ENCODE data around the gene SLX4IP. TPM values are rescaled to one million over a fixed set of nuclear protein-coding genes. Genes with fewer than 3 reads are reported as not detected.

SLX4IP gene
- polyA plus RNA-seq, 3 donors = 0.76 to 2.5 (median 1.1) TPM

DNA sequence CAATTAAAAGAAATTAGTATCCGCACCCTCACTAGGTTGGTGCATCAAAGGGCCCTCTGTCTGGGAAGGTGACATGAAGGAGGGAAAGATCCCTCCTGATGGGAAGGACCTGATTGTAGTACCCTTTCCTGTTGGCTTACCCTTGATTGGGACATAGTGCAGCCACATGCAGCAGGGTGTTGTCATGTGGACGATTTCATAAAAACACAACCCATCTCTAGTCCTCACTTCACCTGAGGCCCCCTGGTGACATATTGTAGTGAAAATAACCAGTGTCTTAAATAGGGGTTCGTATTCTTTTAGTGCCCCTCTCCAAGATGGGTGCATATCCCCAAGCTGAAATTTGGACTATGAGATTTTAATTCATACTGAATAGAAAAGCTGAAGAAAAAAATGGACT, 97.3 kb downstream of the SLX4IP start:
- intact Hi-C loops (cut with micrococcal nuclease) = no loop called here
- Histone ChIP-seq H3K79me2 (ENCODE audit: insufficient read depth, low read length) (no peaks in the 10 kb centered on the region), H3K9ac (ENCODE audit: insufficient read depth, low read length, poor library complexity, severe bottlenecking) (no peak overlapping the region), H2AFZ (ENCODE audit: insufficient read depth, low read depth, low read length, poor library complexity, severe bottlenecking) (no peak overlapping the region), H3K9me3 (replicated peaks in 1 of 2; ENCODE audit: control insufficient read depth in 1 of 2, insufficient read depth in 1 of 2, low read length in 2 of 2) (no peaks in the 10 kb centered on the region), H3K36me3 (replicated peaks in 1 of 2; ENCODE audit: control insufficient read depth in 1 of 2, insufficient read depth in 2 of 2, low read length in 2 of 2) (no peaks in the 10 kb centered on the region), H3K27ac (ENCODE audit: low read depth in 1 of 2, low read length in 2 of 2) (no peak overlapping the region), H3K27me3 (ENCODE audit: control insufficient read depth in 2 of 2, insufficient read depth in 2 of 2, low read length in 2 of 2) (no peaks in the 10 kb centered on the region), H4K20me1 (ENCODE audit: insufficient read depth, low read length) (no peaks in the 10 kb centered on the region), H3K4me2 (replicated peaks; ENCODE audit: extremely low read depth, low read length, poor library complexity, severe bottlenecking) (no peak overlapping the region), H3K4me1 (ENCODE audit: control insufficient read depth in 1 of 2, insufficient read depth in 2 of 2, low read length in 2 of 2) (no peaks in the 10 kb centered on the region), H3K4me3 (replicated peaks in 1 of 3; ENCODE audit: low read depth in 2 of 3, low read length in 3 of 3) (no peak overlapping the region)
- H3K27me3 Mint-ChIP-seq (ENCODE audit: low read depth in 3 of 3) = no peaks in the 10 kb centered on the region
- no peak overlapping the region for H3K27ac Mint-ChIP-seq
- H3K36me3 Mint-ChIP-seq = peaks cover 5 to 19% of the 10 kb centered on the region in 2 donors
- no peaks in the 10 kb centered on the region for H3K9me3 Mint-ChIP-seq
- no CpG with 5 or more reads among the region's 3 CpGs for WGBS (ENCODE audit: insufficient coverage)
- peaks cover 13% of the 10 kb centered on the region for H3K4me1 Mint-ChIP-seq
- peak in 1 of 3 donors; percentile 18 for DNase-seq
- TF ChIP-seq, protein P1, sequence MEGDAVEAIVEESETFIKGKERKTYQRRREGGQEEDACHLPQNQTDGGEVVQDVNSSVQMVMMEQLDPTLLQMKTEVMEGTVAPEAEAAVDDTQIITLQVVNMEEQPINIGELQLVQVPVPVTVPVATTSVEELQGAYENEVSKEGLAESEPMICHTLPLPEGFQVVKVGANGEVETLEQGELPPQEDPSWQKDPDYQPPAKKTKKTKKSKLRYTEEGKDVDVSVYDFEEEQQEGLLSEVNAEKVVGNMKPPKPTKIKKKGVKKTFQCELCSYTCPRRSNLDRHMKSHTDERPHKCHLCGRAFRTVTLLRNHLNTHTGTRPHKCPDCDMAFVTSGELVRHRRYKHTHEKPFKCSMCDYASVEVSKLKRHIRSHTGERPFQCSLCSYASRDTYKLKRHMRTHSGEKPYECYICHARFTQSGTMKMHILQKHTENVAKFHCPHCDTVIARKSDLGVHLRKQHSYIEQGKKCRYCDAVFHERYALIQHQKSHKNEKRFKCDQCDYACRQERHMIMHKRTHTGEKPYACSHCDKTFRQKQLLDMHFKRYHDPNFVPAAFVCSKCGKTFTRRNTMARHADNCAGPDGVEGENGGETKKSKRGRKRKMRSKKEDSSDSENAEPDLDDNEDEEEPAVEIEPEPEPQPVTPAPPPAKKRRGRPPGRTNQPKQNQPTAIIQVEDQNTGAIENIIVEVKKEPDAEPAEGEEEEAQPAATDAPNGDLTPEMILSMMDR (IDR thresholded peaks at IDR 0.05) = no peak
- no peak overlapping the region for H3K4me3 Mint-ChIP-seq

DNA sequence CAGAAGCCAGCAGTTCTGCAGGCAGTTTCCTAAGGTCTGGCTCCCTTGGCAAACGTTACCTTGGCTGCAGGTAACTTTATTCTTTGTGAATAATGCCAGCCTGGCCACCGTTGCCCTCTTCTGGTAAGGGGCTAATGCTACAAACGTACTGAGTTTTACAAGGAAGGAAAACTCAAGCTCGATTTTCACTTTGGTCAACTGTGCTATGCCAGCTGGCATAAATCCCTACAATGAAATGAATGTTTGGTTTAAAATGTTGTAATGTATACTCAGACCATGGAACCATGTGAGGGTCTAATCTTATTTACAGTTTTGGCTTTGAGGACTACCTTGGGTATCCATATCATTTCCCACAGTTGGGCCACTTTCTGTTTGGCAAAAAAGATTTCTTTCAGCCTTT, 101.4 kb downstream of the SLX4IP start:
- 32% methylated on average over 4 of the region's 4 CpGs for WGBS (ENCODE audit: insufficient coverage)
- intact Hi-C loops (cut with micrococcal nuclease) = no loop called here
- H3K36me3 Mint-ChIP-seq = peaks cover 5 to 13% of the 10 kb centered on the region in 2 donors
- peaks cover 13 to 17% of the 10 kb centered on the region in 2 donors for H3K4me1 ChIP-seq (ENCODE audit: control insufficient read depth in 1 of 2, insufficient read depth in 2 of 2, low read length in 2 of 2)
- no peak for DNase-seq
- H3K4me2 ChIP-seq (replicated peaks; ENCODE audit: extremely low read depth, low read length, poor library complexity, severe bottlenecking) = no peak overlapping the region
- no peaks in the 10 kb centered on the region for H3K36me3 ChIP-seq (replicated peaks in 1 of 2; ENCODE audit: control insufficient read depth in 1 of 2, insufficient read depth in 2 of 2, low read length in 2 of 2)
- no peaks in the 10 kb centered on the region for H3K9me3 Mint-ChIP-seq
- no peak overlapping the region for H3K27ac Mint-ChIP-seq
- H4K20me1 ChIP-seq (ENCODE audit: insufficient read depth, low read length) = no peaks in the 10 kb centered on the region
- no peaks in the 10 kb centered on the region for H3K27me3 ChIP-seq (ENCODE audit: control insufficient read depth in 2 of 2, insufficient read depth in 2 of 2, low read length in 2 of 2)
- H3K9me3 ChIP-seq (replicated peaks in 1 of 2; ENCODE audit: control insufficient read depth in 1 of 2, insufficient read depth in 1 of 2, low read length in 2 of 2) = no peaks in the 10 kb centered on the region
- no peaks in the 10 kb centered on the region for H3K79me2 ChIP-seq (ENCODE audit: insufficient read depth, low read length)
- no peak overlapping the region for H3K27ac ChIP-seq (ENCODE audit: low read depth in 1 of 2, low read length in 2 of 2)
- TF ChIP-seq, protein P1 (IDR thresholded peaks at IDR 0.05) = peak; percentile 2
- no peak overlapping the region for H2AFZ ChIP-seq (ENCODE audit: insufficient read depth, low read depth, low read length, poor library complexity, severe bottlenecking)
- peaks cover 22% of the 10 kb centered on the region for H3K4me1 Mint-ChIP-seq
- H3K9ac ChIP-seq (ENCODE audit: insufficient read depth, low read length, poor library complexity, severe bottlenecking) = no peak overlapping the region
- H3K4me3 ChIP-seq (replicated peaks in 1 of 3; ENCODE audit: low read depth in 2 of 3, low read length in 3 of 3) = no peak overlapping the region
- H3K27me3 Mint-ChIP-seq (ENCODE audit: low read depth in 3 of 3) = no peaks in the 10 kb centered on the region
- H3K4me3 Mint-ChIP-seq = no peak overlapping the region

Measured in CD14-positive monocyte (primary cell).